Hepatocyte (in vitro differentiated cells): ENCODE results near the gene UVSSA.

ENCODE experiments used
- EZH2 ChIP-seq: fragments of 200-600 bp; sonication (generic); IDR thresholded peaks from 2 replicates; pipeline ENCODE4 v1.6.1; 2016; ENCODE audit warnings: antibody characterized with exemption, mild to moderate bottlenecking, borderline replicate concordance
- EZH2phosphoT487 ChIP-seq: fragments of 200-600 bp; sonication (generic); IDR thresholded peaks from one replicate; pipeline ENCODE4 v1.6.1; 2018; ENCODE audit warnings: antibody characterized with exemption, mild to moderate bottlenecking, low read depth, moderate library complexity; ENCODE audit not compliant: unreplicated experiment, severe bottlenecking
- TF ChIP-seq, protein P1 (sequence below): fragments of 200-600 bp; sonication (generic); IDR thresholded peaks from 2 replicates; pipeline ENCODE4 v1.5.1; 2016; ENCODE audit warnings: antibody characterized with exemption, mild to moderate bottlenecking; ENCODE audit not compliant: poor library complexity

- no peak for TF ChIP-seq EZH2
- TF ChIP-seq, protein P1, sequence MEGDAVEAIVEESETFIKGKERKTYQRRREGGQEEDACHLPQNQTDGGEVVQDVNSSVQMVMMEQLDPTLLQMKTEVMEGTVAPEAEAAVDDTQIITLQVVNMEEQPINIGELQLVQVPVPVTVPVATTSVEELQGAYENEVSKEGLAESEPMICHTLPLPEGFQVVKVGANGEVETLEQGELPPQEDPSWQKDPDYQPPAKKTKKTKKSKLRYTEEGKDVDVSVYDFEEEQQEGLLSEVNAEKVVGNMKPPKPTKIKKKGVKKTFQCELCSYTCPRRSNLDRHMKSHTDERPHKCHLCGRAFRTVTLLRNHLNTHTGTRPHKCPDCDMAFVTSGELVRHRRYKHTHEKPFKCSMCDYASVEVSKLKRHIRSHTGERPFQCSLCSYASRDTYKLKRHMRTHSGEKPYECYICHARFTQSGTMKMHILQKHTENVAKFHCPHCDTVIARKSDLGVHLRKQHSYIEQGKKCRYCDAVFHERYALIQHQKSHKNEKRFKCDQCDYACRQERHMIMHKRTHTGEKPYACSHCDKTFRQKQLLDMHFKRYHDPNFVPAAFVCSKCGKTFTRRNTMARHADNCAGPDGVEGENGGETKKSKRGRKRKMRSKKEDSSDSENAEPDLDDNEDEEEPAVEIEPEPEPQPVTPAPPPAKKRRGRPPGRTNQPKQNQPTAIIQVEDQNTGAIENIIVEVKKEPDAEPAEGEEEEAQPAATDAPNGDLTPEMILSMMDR = no peak
- TF ChIP-seq EZH2phosphoT487 = no peak
These were observed at the start of gene UVSSA for GRCh38 chr4:1346781-1347409.
